Peyer's patch (tissue), 4 donors: ENCODE results near the gene XBP1. TPM values are rescaled to one million over a fixed set of nuclear protein-coding genes. Genes with fewer than 3 reads are reported as not detected.
A peak's percentile ranks its signal among the peaks of the same experiment; 100 is the strongest.
"Not testable (repeated sequence)": the region's sequence is repeated elsewhere in the genome, so short reads cannot be mapped to it uniquely, and the experiment has no call there.

Experiments used
- DNase-seq, 3 donors: peaks; one replicate each; pipeline ENCODE4 v3.0.0-alpha.2; 2017 to 2019
- H3K27ac ChIP-seq, 4 donors: fragments of 200-600 bp; sonication (generic); one replicate each; pipeline ENCODE4 v1.5.1; 2016 to 2019
- H3K27me3 ChIP-seq, 2 donors: fragments of 200-600 bp; sonication (generic); one replicate each; pipeline ENCODE4 v1.5.1; 2019
- H3K36me3 ChIP-seq, 3 donors: fragments of 200-600 bp; sonication (generic); one replicate each; pipeline ENCODE4 v1.5.1; 2016 to 2019
- H3K4me1 ChIP-seq, 4 donors: fragments of 200-600 bp; sonication (generic); one replicate each; pipeline ENCODE4 v1.5.1; 2016 to 2019
- H3K4me3 ChIP-seq, 4 donors: fragments of 200-600 bp; sonication (generic); 1 replicate in 3 of 4; 2 replicates in 1 of 4; pipeline ENCODE4 v1.5.1; 2016 to 2019; ENCODE audit warnings: mild to moderate bottlenecking in 1 of 4
- H3K9me3 ChIP-seq, 4 donors: fragments of 200-600 bp; sonication (generic); one replicate each; pipeline ENCODE4 v1.5.1; 2016 to 2019; ENCODE audit warnings: mild to moderate bottlenecking in 1 of 4
- POLR2A ChIP-seq, 2 donors: fragments of 450-650 bp; IDR thresholded peaks; one replicate each; pipeline ENCODE4 v1.5.1; 2017; ENCODE audit warnings: antibody characterized with exemption in 2 of 2, mild to moderate bottlenecking in 2 of 2, moderate library complexity in 2 of 2
- total RNA-seq, 4 donors: library from RNA; depleted of rRNA; stranded (reverse); fragments of >200 nt; gene quantifications; one replicate each; pipeline ENCODE4 v1.1.0, GENCODE V29; 2016
- TF ChIP-seq, protein P1 (sequence below), 6 experiments: fragments of 450-650 bp in 4 of 6; fragments of 200-600 bp in 2 of 6; sonication (generic) in 1 of 6; IDR thresholded peaks; one replicate each; pipeline ENCODE4 v1.5.1; 2017 to 2019; ENCODE audit warnings: antibody characterized with exemption in 6 of 6, mild to moderate bottlenecking in 3 of 6, moderate library complexity in 1 of 6

The XBP1 gene
- 100 to 1,000 TPM; 139 to 287 (median 213) TPM for total RNA-seq

DNA sequence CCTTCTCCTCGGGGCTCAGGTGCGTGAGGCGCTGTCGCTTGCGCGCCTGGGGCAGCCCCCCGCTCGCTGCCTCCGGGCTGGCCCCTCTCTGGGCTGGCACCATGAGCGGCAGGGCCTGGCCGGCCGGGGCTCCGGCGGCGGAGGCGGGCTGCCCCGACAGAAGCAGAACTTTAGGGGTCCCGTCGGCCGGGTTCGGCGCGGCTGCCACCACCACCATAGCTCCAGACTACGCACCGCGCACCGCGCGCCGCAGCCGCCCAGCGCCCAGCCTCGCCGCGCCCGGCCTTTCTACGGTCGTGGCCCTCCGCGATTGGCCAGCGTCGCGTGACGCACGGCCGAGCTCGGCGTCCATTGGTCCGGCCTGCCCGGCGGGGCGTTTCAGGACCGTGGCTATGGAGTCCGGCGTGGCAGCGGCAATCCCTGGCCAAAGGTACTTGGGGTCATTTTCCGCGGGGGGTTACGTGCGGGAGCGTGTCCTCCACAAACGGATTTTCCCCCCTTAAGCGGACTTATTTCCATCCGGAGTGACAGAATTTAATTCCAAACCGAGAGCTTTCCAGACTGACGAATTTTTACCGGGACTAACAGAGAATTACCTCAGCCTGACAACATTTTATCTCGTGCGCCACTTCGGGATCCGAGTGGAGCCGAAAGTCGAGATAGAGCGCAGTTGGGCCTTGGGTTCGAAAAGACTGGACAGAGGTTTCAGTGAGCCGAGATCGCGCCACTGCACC is at the start of gene XBP1:
Gene XBP1, minus strand, starts transcription at position 262 of the 734 bp plus-strand sequence.
- Histone ChIP-seq H3K27ac (peak within 1 kb of the TSS; percentile 96 to 99 (median 97)), H3K4me1 (peaks cover 0 to 55% (median 14%) of the 10 kb centered on the region in 4 donors), H3K4me3 (peak within 1 kb of the TSS; percentile 80 to 97 (median 86)), H3K27me3 (no peaks in the 10 kb centered on the region), H3K36me3 (peaks cover 0 to 25% (median 0%) of the 10 kb centered on the region in 3 donors), H3K9me3 (no peaks in the 10 kb centered on the region)
- TF ChIP-seq, protein P1, sequence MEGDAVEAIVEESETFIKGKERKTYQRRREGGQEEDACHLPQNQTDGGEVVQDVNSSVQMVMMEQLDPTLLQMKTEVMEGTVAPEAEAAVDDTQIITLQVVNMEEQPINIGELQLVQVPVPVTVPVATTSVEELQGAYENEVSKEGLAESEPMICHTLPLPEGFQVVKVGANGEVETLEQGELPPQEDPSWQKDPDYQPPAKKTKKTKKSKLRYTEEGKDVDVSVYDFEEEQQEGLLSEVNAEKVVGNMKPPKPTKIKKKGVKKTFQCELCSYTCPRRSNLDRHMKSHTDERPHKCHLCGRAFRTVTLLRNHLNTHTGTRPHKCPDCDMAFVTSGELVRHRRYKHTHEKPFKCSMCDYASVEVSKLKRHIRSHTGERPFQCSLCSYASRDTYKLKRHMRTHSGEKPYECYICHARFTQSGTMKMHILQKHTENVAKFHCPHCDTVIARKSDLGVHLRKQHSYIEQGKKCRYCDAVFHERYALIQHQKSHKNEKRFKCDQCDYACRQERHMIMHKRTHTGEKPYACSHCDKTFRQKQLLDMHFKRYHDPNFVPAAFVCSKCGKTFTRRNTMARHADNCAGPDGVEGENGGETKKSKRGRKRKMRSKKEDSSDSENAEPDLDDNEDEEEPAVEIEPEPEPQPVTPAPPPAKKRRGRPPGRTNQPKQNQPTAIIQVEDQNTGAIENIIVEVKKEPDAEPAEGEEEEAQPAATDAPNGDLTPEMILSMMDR (IDR thresholded peaks at IDR 0.05) = peak in 1 of 6 experiments; percentile 5
- peak; percentile 99 for TF ChIP-seq POLR2A (IDR thresholded peaks at IDR 0.05)
- DNase-seq = peak; percentile 89 to 97 (median 96)

DNA sequence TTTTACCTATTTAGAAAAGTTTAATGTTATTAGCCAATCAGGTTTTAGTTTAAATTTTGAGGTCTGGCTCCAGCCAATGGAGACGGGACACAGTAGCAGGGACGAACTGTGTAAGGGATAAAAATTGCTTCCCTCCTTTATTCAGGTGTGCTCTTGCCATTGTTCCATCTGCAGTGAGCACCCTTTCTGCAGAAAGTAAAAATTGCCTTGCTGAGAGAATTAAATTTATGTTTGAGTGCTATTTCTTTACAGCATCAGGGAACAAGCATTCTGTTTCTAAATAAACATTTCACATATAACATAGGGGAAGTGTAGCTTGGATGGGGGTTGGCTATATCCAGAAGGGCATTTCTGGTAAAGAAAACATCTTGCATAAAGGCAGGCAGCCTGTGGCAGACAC is 46.6 kb upstream of the XBP1 start:
- no peak overlapping the region for H3K27ac ChIP-seq
- H3K9me3 ChIP-seq = peaks cover 0 to 12% (median 5%) of the 10 kb centered on the region in 4 donors
- H3K4me3 ChIP-seq = no peak overlapping the region
- no peaks in the 10 kb centered on the region for H3K27me3 ChIP-seq
- no peak for TF ChIP-seq POLR2A (IDR thresholded peaks at IDR 0.05)
- TF ChIP-seq, protein P1 (IDR thresholded peaks at IDR 0.05) = no peak
- no peaks in the 10 kb centered on the region for H3K36me3 ChIP-seq
- DNase-seq = no peak
- no peaks in the 10 kb centered on the region for H3K4me1 ChIP-seq

DNA sequence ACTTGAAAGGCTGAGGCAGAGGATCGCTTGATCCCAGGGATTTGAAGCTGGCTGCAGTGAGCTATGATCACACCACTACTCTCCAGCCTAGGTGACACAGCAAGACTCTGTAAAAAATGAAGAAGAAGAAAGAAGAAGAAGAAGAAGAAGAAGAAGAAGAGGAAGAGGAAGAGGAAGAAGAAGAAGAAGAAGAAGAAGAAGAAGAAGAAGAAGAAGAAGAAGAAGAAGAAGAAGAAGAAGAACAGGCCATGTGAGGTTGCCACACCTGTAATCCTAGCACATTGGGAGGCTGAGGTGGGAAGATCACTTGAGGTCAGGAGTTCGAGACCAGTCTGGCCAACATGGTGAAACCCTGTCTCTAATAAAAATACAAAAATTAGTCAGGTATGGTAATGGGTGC is 43.9 kb upstream of the XBP1 start:
- H3K27ac ChIP-seq, H3K4me3 ChIP-seq, DNase-seq, H3K27me3 ChIP-seq, H3K4me1 ChIP-seq, H3K36me3 ChIP-seq: not testable (repeated sequence)
- peaks cover 0 to 12% (median 5%) of the 10 kb centered on the region in 4 donors for H3K9me3 ChIP-seq

- Histone ChIP-seq H3K4me3 (no peak overlapping the region), H3K27ac (no peak overlapping the region), H3K9me3 (peaks cover 0 to 12% (median 5%) of the 10 kb centered on the region in 4 donors), H3K27me3 (no peaks in the 10 kb centered on the region), H3K36me3 (no peaks in the 10 kb centered on the region), H3K4me1 (no peaks in the 10 kb centered on the region)
- TF ChIP-seq, protein P1 (IDR thresholded peaks at IDR 0.05) = no peak
- TF ChIP-seq POLR2A (IDR thresholded peaks at IDR 0.05) = no peak
- DNase-seq = no peak
These were observed 43.3 kb upstream of the XBP1 start for GRCh38 chr22:28843633-28844032.

GRCh38 chr22:28841111-28841510 is 40.7 kb upstream of the XBP1 start:
- Histone ChIP-seq H3K9me3 (no peaks in the 10 kb centered on the region), H3K36me3 (no peaks in the 10 kb centered on the region), H3K4me3 (no peak overlapping the region), H3K27me3 (no peaks in the 10 kb centered on the region), H3K4me1 (no peaks in the 10 kb centered on the region), H3K27ac (no peak overlapping the region)
- DNase-seq = no peak
- no peak for TF ChIP-seq POLR2A (IDR thresholded peaks at IDR 0.05)
- TF ChIP-seq, protein P1 (IDR thresholded peaks at IDR 0.05) = no peak

- H3K4me3 ChIP-seq = no peak overlapping the region
- H3K27me3 ChIP-seq = no peaks in the 10 kb centered on the region
- DNase-seq = no peak
- TF ChIP-seq POLR2A (IDR thresholded peaks at IDR 0.05) = no peak
- TF ChIP-seq, protein P1 (IDR thresholded peaks at IDR 0.05) = no peak
- H3K36me3 ChIP-seq = no peaks in the 10 kb centered on the region
- H3K4me1 ChIP-seq = no peaks in the 10 kb centered on the region
- no peaks in the 10 kb centered on the region for H3K9me3 ChIP-seq
- no peak overlapping the region for H3K27ac ChIP-seq
These were observed 38.6 kb upstream of the XBP1 start for GRCh38 chr22:28838971-28839370.
